ENCODE data around the gene ITGA7.

The ITGA7 gene

GRCh38 chr12:55718624-55719275 is 11.0 kb upstream of the ITGA7 start:
- peak; percentile 29 for DNase-seq

DNA sequence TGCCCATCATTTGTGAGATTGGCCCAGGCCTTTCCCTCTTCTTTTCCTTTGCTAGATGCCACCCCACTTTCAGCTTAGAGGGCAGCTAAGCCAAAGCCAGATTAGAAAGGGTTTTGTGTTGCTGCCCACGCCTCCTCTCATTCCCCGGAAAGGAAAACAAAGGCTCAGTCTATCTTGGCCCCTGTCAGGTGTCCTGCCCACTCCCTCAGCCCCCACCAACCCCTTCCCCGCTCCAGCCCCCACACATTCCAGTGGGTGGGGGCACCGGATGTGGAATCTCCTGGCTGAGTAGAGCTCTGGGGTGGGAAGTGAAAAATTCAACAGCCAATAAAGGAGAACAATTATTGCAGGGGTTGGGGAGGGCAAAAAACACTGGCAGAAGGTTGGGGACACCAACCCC is 10.3 kb upstream of the ITGA7 start:
- DNase-seq: no peak

DNA sequence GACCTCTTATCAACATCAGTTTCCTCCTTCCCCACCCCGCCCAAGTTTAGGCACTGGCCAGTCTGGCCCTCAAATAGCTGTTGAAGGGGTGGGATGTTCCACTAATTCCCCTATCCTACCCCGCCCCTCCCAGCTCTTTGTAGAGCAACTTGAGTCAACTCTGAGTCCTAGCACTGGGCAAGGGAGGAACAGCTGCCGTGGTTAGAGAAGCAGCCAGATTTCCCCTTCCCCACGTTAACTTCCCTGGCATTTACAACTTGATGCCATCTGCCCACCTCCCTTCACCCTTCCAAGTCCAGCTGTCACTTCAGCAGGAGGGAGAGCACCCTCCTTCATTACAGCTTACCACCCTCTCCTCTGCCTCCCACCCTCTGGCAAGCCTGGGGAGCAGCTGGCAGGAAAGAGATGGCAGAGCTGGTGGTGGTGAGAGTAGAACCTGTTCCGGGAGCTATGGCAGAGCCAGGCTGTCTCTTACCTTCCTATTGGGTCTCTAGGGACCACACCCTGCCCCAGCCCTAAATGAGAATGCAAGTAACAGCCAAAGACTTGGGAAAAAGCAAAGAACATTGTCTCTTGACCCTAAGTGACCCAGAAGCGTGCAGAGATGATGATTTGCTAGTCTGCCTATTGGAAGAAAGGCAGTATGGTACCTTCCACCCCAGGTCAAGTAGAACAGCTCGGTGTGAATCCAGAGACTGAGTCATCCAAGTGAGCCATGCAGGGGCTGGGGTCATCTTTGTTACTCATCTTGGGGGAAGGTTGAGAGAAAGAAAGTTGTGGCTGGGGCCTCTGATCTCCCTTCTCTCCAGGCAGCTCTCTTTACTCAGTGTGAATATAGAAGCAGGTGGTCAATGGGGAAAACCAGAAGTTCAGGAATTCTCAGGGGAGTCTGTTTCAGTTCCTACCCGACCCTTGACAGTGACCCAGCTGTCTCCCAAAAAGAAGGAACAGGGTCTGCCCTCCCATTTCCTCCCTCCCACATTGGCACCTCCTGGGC is 9.6 kb upstream of the ITGA7 start:
- peak; percentile 52 for DNase-seq

DNA sequence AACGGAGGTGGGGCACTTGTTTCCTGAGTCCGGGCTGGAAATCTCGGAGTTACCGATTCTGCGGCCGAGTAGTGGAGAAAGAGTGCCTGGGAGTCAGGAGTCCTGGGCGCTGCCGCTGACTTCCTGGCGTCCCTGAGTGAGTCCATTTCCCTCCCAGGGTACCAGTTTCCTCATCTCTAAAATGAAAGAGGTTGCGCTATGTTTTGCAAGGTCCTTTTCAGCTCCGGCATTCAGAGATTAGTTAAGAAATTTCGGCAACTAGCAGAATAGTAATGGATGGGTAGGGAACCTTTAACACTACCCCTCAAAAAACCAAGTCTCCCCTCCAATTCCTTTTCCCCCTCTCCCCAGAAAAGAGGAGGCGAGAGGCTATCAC is 8.9 kb upstream of the ITGA7 start:
- no peak for DNase-seq

- DNase-seq: peak; percentile 96
Measured at GRCh38 chr12:55715833-55716581, 8.3 kb upstream of the ITGA7 start, which contains the start of gene BLOC1S1. TSS of gene BLOC1S1 (plus strand) at chr12:55716046. CDS start at chr12:55716052, 6 bp downstream.

DNA sequence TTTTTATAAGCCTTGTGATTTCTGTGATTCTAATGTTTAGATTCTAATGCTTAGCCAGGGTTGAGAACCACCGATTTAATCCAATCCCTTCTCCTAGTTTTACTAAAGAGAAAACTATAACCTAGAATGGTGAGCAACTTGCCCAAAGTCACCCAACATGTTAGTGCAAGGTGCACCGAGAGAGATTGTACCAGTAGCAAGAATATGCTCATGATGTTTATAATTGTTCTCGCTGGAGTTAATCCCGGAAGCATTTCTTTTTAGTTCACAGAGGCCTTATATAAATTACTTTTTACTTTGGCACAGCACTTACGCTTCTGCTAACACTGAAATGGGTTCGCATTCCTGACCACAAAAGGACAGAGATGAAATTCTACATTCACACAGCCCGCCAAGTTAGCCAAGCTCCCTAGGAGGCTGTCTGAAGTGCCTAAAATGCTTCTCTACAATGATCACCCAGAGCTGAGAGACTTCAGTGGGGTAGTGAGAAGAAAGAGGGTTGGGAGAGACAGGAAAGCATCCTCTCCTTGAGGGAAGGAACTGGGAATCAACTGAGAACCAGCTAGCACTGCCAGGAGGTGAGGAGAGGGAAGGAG is 7.6 kb upstream of the ITGA7 start:
- no peak for DNase-seq

DNA sequence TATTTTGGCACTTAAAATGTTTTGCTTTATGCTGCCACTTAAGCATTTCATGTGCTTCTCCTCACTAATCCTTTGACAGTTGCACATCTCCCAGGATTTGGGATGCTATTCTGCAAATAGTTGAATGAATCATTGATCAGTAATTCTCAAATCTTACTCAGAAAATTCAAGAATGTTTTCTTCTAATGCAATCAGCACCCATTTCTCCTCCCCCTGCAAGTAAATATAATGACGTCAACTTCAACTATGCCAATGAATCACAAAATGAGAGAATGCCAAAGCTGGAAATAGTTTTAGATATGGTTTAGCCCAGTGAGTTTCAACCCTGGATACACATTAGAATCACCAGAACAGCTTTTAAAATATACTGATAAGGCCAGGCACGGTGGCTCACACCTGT is 6.0 kb upstream of the ITGA7 start:
- DNase-seq: peak; percentile 84

- no peak for DNase-seq
Measured at GRCh38 chr12:55712700-55713415, 5.2 kb upstream of the ITGA7 start.

GRCh38 chr12:55711786-55712553 is 4.3 kb upstream of the ITGA7 start:
- no peak for DNase-seq

GRCh38 chr12:55708695-55709233 is 1.1 kb upstream of the ITGA7 start:
- DNase-seq: no peak

DNA sequence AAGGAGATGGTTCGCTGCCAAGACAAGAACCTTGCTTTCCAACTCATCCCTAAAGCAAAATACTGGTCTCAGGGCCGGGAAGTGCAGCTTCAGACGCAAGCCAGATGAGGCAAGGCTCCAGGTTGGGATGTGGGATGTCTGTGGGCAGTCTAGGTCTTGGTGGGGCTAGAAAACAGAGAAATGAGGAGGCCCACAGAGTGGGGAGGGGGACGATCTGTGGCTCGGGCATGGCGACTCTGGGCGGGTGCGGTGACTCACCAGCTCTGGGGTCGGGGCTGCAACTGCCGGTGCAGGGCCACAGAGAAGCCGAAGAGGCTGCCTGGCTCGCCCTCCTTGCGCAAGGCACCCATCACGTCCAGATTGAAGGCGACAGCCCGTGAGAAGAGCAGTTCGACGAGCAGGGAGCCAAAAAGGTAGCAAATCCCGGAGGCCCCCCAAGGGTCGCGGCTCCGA is 459 bp downstream of the ITGA7 start:
- no peak for DNase-seq

GRCh38 chr12:55706568-55707218 is 1.0 kb downstream of the ITGA7 start:
- DNase-seq: no peak

DNA sequence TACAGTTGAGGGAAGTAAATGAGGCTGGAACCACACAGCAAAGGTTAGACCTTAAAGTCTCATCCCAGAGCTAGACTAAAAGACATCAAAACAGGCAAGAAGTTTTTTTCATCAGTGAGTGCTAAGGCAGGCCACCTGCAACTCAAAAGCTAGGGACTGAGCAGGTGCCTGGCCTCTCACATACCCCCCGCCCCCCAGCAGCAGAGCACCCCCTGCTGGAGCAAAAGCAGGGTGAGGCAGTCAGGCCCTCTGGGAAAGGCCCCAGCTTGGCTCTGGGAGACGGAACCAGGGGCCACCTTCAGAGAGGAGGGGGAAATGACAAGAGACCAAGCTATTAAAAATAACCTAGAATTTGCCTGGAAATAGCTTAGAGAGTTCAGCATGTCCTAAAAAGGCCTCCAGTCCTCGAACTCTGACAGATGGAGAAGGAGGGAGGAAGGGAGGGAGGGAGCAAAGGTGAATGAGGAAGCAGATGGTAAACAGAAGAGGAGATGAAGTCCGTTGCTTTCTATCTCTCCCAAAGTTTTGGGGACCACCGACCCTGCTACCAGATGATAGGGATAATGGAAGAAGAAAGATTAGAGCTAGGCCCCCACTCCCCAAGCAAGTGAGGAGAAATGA is 1.8 kb downstream of the ITGA7 start:
- no peak for DNase-seq

DNA sequence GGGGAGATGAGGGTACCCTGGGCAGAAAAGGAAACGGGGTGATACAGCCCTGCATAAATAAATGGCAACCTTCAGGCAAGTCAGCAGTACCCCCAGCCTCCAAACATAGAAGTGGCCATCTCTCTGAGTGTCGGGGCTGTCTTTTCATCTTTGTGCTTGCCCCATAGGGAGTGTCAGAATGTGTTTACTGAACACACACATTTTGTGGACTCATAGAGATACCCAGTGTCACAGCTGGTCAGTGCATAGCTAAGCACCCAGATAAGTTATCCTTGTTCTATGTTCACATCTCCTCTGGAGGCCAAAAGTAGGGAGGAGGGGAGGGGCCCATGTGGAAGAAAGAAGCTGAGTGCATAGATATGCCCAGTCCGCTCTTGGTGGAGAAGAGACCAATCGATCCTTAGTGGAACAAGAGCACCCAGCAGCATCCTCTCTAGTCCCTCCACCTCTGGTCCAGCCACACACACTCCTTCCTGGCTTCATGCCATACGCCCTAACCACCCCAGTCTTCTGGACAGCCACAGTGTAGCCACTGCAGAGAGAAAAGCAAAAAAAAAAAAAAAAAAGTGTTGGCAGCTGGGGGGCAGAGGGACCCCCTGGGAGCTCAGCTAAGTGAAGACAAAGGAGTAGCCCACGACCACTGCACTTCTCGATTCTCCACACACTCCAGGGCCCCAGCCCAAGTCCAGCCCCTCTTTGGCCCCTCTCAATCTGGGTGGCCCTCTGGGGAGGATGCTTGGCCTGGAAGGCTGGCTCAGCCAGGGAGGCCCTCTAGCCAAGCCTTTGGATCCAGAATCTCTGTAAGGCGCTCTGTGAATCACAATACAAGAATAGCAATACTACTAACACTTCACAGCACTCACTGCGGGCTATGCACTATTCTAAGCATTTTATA is 2.6 kb downstream of the ITGA7 start:
- no peak for DNase-seq

GRCh38 chr12:55703901-55704761 is 3.6 kb downstream of the ITGA7 start:
- no peak for DNase-seq

DNA sequence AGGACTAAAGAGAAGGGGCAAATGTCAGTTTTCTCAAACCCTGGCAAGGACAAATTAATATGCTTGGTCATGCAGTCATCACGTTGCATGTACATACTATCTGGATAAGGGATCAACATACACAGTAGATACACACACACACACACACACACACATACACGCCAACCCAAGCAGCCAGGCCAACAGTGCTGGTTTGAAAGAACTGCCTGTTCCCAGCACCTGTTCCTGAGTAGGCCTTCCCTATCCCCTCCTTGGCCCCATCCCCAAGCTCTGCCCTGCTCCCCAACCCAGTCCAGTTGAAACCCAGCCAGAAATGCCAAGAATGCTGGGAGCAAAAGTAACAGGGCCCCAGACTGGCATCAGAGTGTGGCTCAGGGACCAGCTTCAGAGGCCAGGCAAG is 4.4 kb downstream of the ITGA7 start:
- DNase-seq: no peak

- DNase-seq: no peak
Measured at GRCh38 chr12:55702861-55703260, 4.8 kb downstream of the ITGA7 start.

All from fibroblast of skin of abdomen (primary cell).